MCF 10A (cell line): Measurements from ENCODE around the gene DBI. TPM values are rescaled to one million over a fixed set of nuclear protein-coding genes. Genes with fewer than 3 reads are reported as not detected.
A peak's percentile ranks its signal among the peaks of the same experiment; 100 is the strongest.

Source experiments
- BruUV-seq: library from RNA; stranded (reverse); fragments of 400-500 nt; replicated peaks from 2 replicates; lab custom pipeline; 2021; lab: Mats Ljungman, UMichigan
- CTCF ChIA-PET: fragments of 300-600 bp; sonication (Branson Sonifier 250); formaldehyde crosslinking; extraction: SDS; loops from one replicate; lab custom pipeline; 2021; ENCODE audit warnings: antibody characterized with exemption, inconsistent platforms; lab: Yijun Ruan, JAX
- POLR2A ChIA-PET: fragments of 300-600, 350-650 bp; sonication (Branson Sonifier 250); formaldehyde crosslinking; extraction: SDS; loops from one replicate; lab custom pipeline; 2020; ENCODE audit warnings: antibody characterized with exemption, inconsistent platforms; lab: Yijun Ruan, JAX
- DNase-seq: peaks from one replicate; pipeline ENCODE4 v3.0.0-alpha.2; 2018; ENCODE audit not compliant: unreplicated experiment
- H3K27ac Mint-ChIP-seq: one replicate; pipeline ENCODE4 v1.8.0; 2022; ENCODE audit warnings: mild to moderate bottlenecking, low read depth, mixed read lengths; ENCODE audit not compliant: unreplicated experiment
- H3K27me3 Mint-ChIP-seq: one replicate; pipeline ENCODE4 v1.8.0; 2022; ENCODE audit warnings: mixed read lengths; ENCODE audit not compliant: insufficient read depth, unreplicated experiment
- H3K36me3 Mint-ChIP-seq: one replicate; pipeline ENCODE4 v1.8.0; 2022; ENCODE audit warnings: mild to moderate bottlenecking, moderate library complexity, mixed read lengths; ENCODE audit not compliant: insufficient read depth, unreplicated experiment
- H3K4me1 Mint-ChIP-seq: one replicate; pipeline ENCODE4 v1.8.0; 2022; ENCODE audit warnings: mixed read lengths; ENCODE audit not compliant: insufficient read depth, unreplicated experiment
- H3K4me3 Mint-ChIP-seq: one replicate; pipeline ENCODE4 v1.8.0; 2022; ENCODE audit warnings: mild to moderate bottlenecking, moderate library complexity, mixed read lengths; ENCODE audit not compliant: unreplicated experiment
- H3K9me3 Mint-ChIP-seq: one replicate; pipeline ENCODE4 v1.8.0; 2022; ENCODE audit warnings: mixed read lengths; ENCODE audit not compliant: unreplicated experiment
- intact Hi-C: fragments of 100-400 bp; cut with micrococcal nuclease; formaldehyde crosslinking; loops from 2 replicates; pipeline ENCODE4 v1.14.1; 2022
- total RNA-seq: library from RNA; stranded (reverse); gene quantifications from 2 replicates; pipeline ENCODE4 v1.2.3, GENCODE V29; 2022
- TF ChIP-seq, protein P1 (sequence below): fragments of 200-600 bp; IDR thresholded peaks from one replicate; pipeline ENCODE4 v1.8.0; 2022; ENCODE audit warnings: antibody characterized with exemption, mild to moderate bottlenecking; ENCODE audit not compliant: unreplicated experiment

The DBI gene
- total RNA-seq, 1 experiment from 2014 or later = 104 TPM

DNA sequence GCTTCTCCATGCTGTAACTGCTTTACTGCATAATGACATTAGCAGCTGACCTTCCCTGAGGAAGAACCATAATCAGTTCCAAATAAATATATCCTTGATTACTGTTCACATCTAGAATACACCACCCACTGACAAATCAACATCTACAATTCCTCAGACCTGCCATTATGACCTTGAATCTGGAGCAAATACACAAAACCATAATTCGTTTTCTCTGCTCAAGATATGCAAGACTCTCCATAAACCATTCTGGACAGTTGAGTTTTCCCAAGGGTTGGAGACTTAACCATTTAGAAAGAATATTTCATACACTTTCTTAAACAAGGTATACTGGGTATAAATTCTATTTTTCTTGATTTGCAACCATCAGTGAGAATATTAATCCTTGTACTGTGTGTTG lies 11.9 kb upstream of the DBI start:
- no peak overlapping the region for H3K4me3 Mint-ChIP-seq
- H3K9me3 Mint-ChIP-seq = no peaks in the 10 kb centered on the region
- ChIA-PET CTCF (interaction anchor here (0.6 kb wide), 2 partner anchors 8 to 326 kb away, joined by 3 read pairs; no protein-coding TSS in a partner anchor), POLR2A (interaction anchor here (1.2 to 1.3 kb wide), 2 partner anchors 11 to 12 kb away, joined by 4 read pairs; partner anchors contain the start of genes C2orf76 and DBI)
- no peaks in the 10 kb centered on the region for H3K36me3 Mint-ChIP-seq
- BruUV-seq = no TSS peak
- intact Hi-C loops = no loop called here
- no peak overlapping the region for H3K27ac Mint-ChIP-seq
- H3K27me3 Mint-ChIP-seq = no peaks in the 10 kb centered on the region
- no peak for DNase-seq
- no peaks in the 10 kb centered on the region for H3K4me1 Mint-ChIP-seq
- TF ChIP-seq, protein P1, sequence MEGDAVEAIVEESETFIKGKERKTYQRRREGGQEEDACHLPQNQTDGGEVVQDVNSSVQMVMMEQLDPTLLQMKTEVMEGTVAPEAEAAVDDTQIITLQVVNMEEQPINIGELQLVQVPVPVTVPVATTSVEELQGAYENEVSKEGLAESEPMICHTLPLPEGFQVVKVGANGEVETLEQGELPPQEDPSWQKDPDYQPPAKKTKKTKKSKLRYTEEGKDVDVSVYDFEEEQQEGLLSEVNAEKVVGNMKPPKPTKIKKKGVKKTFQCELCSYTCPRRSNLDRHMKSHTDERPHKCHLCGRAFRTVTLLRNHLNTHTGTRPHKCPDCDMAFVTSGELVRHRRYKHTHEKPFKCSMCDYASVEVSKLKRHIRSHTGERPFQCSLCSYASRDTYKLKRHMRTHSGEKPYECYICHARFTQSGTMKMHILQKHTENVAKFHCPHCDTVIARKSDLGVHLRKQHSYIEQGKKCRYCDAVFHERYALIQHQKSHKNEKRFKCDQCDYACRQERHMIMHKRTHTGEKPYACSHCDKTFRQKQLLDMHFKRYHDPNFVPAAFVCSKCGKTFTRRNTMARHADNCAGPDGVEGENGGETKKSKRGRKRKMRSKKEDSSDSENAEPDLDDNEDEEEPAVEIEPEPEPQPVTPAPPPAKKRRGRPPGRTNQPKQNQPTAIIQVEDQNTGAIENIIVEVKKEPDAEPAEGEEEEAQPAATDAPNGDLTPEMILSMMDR = no peak

DNA sequence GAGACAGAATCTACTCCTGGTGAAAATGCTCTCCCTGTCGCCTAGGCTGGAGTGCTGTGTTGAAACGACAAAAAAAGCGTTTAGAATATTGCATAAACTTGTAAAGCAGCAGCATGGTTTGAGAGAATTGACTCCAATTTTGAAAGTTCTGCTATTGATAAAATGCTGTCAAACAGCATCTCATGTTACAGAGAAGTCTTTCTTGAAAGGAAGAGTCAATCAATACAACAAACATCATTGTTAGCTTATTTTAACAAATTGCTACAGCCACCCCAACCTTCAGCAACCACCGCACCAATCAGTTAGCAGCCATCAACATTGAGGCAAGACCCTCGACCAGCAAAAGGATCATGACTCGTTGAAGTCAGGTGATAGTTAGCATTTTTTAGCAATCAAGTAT lies 7.0 kb upstream of the DBI start:
- no peak for DNase-seq
- Mint-ChIP-seq H3K27me3 (no peaks in the 10 kb centered on the region), H3K36me3 (no peaks in the 10 kb centered on the region), H3K4me3 (no peak overlapping the region), H3K9me3 (no peaks in the 10 kb centered on the region), H3K4me1 (peaks cover 6% of the 10 kb centered on the region), H3K27ac (no peak overlapping the region)
- ChIA-PET CTCF (no interaction called here), POLR2A (no interaction called here)
- BruUV-seq = no TSS peak
- TF ChIP-seq, protein P1 = no peak
- intact Hi-C loops = loop anchor here (10.0 kb wide), 1 partner anchor 135 kb away; the partner anchor contains the start of gene STEAP3

DNA sequence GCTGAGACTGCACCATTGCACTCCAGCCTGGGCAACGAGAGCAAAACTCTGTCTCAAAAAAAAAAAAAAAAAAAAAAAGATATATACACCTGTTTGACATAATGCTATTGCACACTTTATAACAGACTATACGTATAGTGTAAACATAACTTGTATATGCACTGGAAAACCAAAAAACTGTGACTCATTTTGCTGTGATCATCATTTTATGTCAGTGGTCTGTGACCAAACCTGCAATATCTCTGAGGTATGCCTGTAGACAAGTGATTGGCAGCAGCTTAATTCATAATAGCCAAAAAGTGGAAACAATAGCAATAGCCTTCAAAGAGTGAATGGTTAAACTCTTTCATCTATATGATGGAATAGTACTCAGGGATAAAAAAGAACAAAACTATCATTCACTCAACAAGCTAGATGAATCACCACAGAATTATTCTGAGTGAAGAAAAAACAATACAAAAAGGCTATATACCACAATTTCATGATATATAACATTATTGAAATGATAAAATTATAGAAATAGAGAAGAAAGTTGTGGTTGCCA lies 6.3 kb upstream of the DBI start:
- H3K27ac Mint-ChIP-seq = no peak overlapping the region
- peaks cover 11% of the 10 kb centered on the region for H3K4me1 Mint-ChIP-seq
- TF ChIP-seq, protein P1 = no peak
- intact Hi-C loops = loop anchor here (10.0 kb wide), 1 partner anchor 136 kb away; the partner anchor contains the start of gene STEAP3
- BruUV-seq = no TSS peak
- ChIA-PET POLR2A (interaction anchor here (0.9 kb wide), 1 partner anchor 10 kb away, joined by 3 read pairs; no protein-coding TSS in a partner anchor), CTCF (no interaction called here)
- peaks cover 1% of the 10 kb centered on the region for H3K36me3 Mint-ChIP-seq
- H3K9me3 Mint-ChIP-seq = no peaks in the 10 kb centered on the region
- no peak overlapping the region for H3K4me3 Mint-ChIP-seq
- no peaks in the 10 kb centered on the region for H3K27me3 Mint-ChIP-seq
- DNase-seq = no peak

DNA sequence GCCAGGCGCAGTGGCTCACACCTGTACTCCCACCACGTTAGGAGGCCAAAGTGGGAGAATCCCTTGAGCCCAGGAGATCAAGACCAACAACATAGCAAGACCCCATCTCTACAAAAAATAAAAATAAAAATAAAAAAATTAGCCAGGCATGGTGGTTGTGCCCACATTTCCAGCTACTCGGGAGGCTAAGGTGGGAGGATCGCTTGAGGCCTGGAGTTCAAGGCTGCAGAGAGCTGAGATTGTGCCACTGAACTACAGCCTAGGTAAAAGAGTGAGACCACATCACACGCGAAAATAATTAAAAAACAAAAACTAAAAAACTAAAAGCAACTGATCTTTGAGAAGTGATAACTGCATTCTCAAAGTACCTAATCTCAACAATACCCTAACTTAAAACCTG lies 2.0 kb upstream of the DBI start:
- no TSS peak for BruUV-seq
- TF ChIP-seq, protein P1 = no peak
- Mint-ChIP-seq H3K4me1 (peaks cover 23% of the 10 kb centered on the region), H3K27me3 (no peaks in the 10 kb centered on the region), H3K9me3 (no peaks in the 10 kb centered on the region), H3K4me3 (peak overlapping the region; percentile 100), H3K27ac (no peak overlapping the region), H3K36me3 (peaks cover 21% of the 10 kb centered on the region)
- ChIA-PET CTCF (interaction anchor here (0.6 to 1.0 kb wide), 3 partner anchors 14 to 485 kb away, joined by 3 to 4 read pairs (median 3); no protein-coding TSS in a partner anchor), POLR2A (interaction anchor here (0.9 to 1.6 kb wide), 6 partner anchors 8 to 51 kb away, joined by 3 to 6 read pairs (median 4); no protein-coding TSS in a partner anchor)
- no peak for DNase-seq
- intact Hi-C loops = loop anchor here (10.0 kb wide), 1 partner anchor 140 kb away; the partner anchor contains the start of gene STEAP3
